Measurements from ENCODE around the gene POLE.

POLE gene

GRCh38 chr12:132591107-132591935 lies 95.8 kb downstream of the POLE start:
- DNase-seq: no peak

DNA sequence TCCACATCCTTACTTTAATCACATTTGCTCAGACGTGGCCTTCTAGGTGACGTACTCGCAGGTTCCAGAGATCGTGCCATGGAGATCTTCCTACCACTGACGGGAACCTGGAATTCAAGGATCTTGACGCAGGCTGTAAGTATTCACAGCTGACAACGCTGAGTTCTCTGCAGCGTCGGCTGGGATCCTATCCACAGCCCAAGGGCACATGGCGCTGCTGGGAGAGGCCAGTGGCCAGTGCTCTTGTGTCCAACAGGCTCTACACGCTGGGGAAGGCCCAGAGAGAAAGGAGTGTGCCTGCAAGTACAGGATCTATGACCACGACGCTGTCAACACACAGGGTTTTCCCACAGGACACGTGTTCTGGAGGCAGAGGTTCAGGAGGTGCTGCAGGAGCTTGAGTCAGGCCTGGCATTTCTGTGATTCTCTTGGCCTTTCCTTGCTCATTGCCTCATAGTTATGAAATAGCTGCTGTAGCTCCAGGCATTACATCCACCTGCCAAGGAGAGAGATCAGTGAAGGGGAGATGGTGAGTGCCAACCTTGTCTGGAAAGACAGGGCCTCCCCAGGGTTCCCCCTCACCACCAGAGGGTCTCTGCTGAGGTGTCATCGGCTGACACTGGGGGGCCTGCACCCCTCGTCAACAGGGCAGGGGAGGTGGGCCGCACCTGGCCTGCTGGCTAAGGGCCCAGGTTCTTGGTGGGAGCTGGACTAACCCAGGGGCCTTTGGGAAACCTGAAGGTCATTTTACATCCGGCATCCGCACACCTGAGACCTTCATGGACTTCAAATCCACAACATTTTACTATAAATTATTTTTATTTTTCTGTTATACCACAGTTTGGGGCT lies 98.1 kb downstream of the POLE start:
- DNase-seq: no peak

DNA sequence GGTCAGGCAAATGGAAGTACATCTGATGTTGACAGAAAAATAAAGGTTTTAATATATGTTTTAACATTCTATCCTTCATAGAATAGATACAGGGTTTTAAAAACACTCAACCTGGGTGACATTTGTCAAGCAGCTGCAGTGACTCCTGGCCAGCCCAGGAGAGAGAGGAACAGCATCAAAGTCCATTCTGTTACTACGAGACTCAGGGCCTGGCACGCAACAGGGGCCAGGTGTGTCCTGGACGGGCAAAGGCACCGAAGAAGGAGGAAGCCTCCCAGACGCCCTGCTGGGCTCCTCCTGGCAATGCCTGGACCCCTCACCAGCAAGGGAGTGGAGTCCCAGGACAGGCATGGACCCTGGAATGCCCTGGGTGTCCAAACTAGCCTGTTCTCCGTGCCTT lies 98.8 kb downstream of the POLE start:
- no peak for DNase-seq

DNA sequence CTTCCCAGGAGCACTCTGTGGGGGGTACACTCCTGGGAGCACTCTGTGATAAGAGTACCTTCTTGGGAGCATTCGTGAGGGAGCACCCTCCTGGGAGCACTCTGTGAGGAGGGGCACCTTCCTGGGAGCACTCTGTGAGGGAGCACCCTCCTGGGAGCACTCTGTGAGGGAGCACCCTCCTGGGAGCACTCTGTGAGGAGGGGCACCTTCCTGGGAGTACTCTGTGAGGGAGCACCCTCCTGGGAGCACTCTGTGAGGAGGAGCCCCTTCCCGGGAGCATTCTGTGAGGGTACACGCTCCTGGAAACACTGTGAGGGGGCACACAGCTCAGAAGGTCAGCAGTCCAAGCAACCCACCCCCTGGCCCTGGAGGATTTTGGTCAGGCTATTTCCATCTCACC lies 99.4 kb downstream of the POLE start:
- no peak for DNase-seq

- no peak for DNase-seq
Measured at GRCh38 chr12:132586929-132587328, 100.2 kb downstream of the POLE start.

DNA sequence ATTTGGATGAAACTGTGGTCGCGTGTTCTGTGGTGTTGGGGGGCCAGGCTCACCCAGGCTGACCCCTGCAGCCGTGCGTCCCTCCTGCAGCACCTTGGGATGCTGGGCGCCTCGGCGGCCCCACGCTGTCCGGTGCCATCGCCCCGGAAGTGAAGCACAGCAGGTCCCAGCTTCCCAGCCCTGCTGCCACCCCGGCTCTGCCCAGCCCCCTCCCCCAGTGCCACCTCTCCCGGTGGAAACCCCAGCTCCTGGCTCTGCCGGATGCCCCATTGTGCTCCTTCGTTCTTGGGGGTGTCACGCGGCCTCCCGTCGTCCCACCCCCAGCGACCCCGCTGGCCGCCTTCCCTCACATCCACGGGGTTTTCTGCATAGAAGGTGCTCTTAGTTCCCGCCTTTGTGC lies 102.0 kb downstream of the POLE start:
- no peak for DNase-seq

- DNase-seq: no peak
Measured at GRCh38 chr12:132584429-132584828, 102.7 kb downstream of the POLE start.

- no peak for DNase-seq
Measured at GRCh38 chr12:132583736-132584135, 103.4 kb downstream of the POLE start.

DNA sequence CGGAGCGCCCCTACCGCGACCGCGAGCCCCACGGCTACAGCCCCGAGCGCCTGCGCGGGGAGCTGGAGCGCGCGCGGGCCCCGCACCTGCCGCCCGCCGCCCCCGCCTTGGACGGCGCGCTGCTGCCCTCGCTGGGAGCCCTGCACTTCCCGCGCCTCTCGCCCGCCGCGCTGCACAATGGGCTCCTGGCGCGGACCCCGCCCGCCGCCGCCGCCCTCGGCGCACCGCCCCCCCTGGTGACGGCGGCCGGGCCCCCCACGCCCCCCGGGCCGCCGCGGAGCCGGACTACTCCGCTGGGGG lies 103.8 kb downstream of the POLE start:
- no peak for DNase-seq

DNA sequence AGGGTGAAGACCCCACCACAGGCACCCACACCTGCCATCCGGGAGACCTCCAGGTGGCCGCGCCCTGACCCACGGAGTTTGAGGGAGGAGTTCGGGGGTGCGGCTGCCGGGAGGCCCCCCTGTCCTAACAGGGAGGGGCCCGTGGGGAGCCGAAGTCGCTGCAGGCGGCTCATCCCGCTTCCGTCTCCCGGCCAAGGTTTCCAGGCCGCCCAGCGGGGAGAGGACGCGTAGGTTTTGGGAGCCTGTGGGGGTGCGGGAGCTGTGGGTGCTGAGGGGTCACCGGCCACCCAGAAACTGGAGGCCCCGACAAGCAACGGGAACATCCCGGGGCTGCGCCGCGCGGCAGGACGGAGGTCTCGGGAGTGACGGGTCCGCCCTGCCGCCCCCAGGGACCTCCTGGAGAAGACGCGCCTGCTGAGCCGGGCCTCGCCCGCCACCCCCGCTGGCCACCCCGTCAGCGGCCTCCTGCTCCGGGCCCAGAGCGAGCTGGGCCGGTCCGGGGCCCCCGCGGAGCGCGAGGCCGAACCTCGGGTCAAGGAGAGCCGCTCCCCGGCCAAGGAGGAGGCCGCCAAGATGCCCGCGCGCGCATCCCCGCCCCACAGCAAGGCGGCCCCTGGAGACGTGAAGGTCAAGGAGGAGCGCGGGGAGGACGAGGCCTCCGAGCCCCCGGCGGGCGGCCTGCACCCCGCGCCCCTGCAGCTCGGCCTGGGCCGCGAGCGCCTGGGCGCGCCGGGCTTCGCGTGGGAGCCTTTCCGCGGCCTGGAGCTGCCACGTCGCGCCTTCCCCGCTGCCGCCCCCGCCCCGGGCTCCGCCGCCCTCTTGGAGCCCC lies 104.3 kb downstream of the POLE start:
- no peak for DNase-seq

- DNase-seq: no peak
Measured at GRCh38 chr12:132582058-132582420, 105.1 kb downstream of the POLE start.

DNA sequence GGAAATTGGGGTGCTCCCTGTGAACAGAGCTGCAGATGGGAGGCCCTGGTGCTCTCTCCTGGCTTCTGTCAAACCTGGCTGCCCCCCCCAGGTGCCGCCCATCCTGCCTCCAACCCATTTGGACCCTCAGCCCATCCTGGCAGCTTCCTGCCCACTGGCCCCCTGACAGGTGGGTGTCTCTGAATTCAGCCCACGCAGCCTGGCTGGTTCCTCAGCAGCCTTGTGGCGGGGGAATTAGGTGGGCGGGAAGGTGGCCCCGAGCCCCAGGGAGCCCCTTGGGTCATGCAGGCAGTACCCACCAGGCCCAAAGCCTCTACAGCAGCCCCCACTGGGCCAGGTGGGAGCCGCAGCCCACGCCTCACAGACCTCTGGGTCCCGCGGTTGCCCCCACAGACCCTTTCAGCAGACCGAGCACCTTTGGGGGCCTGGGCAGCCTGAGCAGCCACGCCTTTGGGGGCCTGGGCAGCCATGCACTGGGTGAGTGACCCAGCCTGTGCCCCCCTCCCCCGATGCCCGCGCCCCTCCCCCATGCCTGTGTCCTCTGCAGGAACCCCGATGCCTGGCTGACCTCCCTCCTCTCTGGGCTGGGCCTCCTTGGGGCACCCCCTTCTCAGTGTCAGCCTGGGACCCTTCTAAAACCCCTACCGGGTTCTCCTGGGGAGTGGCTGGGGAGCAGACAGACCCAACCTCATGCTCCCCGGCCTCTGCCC lies 105.6 kb downstream of the POLE start:
- DNase-seq: no peak

GRCh38 chr12:132580701-132581292 lies 106.3 kb downstream of the POLE start:
- no peak for DNase-seq

- DNase-seq: no peak
Measured at GRCh38 chr12:132579744-132580143, 107.4 kb downstream of the POLE start.

GRCh38 chr12:132578826-132579225 lies 108.3 kb downstream of the POLE start:
- no peak for DNase-seq

DNA sequence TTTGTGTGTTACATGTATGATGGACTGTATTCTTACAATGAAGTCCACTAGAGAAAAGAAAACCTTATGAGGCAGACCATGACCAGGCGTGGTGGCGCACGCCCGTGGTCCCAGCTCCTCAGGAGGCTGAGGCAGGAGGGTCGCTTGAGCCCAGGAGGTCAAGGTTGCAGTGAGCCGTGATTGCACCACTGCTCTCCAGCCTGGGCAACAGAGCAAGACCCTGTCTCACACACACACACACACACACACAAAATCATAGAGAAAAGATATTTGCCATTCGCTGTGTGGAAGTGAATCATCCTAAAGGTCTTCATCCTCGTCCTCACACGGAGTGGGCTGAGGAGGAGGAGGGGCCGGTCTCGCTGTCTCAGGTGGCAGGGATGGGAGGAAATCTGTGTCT lies 109.0 kb downstream of the POLE start:
- no peak for DNase-seq

DNA sequence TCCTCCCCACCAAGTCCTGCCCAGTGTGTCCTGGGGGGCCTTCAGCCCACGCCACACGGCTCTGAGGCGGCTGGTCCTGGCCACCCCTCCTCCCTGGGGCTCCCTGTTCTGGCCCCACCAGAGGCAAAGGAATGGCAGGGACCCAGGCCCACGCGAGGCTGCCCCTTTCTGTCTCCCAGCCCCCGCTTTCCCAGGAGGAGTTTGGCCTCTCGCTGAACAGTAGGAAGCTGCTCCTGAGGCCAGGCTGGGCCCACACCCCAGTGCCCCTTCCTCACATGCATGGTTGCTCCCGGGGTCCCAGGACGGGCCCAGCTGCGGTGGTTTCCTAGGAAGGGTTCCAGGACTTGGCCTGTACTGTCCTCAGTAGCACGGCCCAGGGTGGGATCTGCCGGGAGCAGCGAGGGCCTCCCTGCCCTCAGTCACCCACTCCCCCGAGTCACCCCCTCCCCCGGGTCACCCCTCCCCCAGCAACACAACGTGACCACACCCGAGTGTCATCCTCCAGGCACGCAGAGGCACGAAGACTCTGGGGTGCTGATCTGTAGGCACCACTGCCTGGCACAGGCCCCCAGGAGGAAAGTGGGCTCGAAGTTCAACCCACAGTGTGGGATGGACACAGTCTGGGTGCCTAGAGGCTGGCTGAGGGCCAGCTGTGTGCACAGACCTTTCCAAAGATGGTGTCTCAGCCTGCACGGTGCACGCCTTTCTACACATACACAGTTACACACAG lies 109.8 kb downstream of the POLE start:
- DNase-seq: no peak

GRCh38 chr12:132576701-132577100 lies 110.4 kb downstream of the POLE start:
- DNase-seq: no peak

DNA sequence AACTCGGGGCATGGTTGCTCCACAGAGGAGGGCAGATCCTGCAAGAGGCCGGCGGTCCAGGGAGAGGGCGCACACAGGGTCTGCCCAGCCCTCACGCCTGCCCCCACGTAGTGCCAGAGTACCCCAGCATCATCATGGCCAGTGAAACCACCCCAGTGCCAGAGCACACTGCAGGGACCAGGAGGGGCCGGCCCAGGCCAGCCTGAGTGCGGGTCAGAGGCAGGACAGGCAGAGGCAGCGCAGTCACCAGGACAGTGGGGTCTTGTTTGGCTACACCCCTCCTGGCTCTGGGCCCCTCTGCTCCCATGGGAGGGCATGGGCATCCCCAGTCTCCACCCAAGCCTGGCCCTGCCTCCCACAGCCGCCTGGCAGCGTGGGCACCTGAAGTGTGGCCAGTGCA lies 111.5 kb downstream of the POLE start:
- no peak for DNase-seq

- DNase-seq: no peak
Measured at GRCh38 chr12:132574271-132574996, 112.7 kb downstream of the POLE start.
